Kidney (tissue), 14 donors: ENCODE data around the gene GPR17. TPM values are rescaled to one million over a fixed set of nuclear protein-coding genes. Genes with fewer than 3 reads are reported as not detected.

Source experiments
- DNase-seq, 5 donors: peaks; one replicate each; pipeline ENCODE4 v3.0.0-alpha.2; 2013 to 2020
- FAIRE-seq: peaks from 2 replicates; lab custom pipeline; 2012; peaks lifted over from hg19 to GRCh38; lab: Jason Lieb, UNC
- H3K27ac ChIP-seq, 2 donors: one replicate each; pipeline ENCODE4 v1.7.0; 2013; ENCODE audit warnings: low read depth in 2 of 2, low read length in 2 of 2, inconsistent platforms in 1 of 2
- H3K27me3 ChIP-seq: one replicate; pipeline ENCODE4 v1.7.1; 2013; ENCODE audit warnings: low read length, inconsistent platforms; ENCODE audit not compliant: control insufficient read depth, insufficient read depth
- H3K36me3 ChIP-seq, 3 donors: one replicate each; pipeline versions ENCODE4 v1.7.0 to v1.7.1; 2013; ENCODE audit warnings: low read length in 3 of 3, control low read depth in 1 of 3, inconsistent platforms in 1 of 3; ENCODE audit not compliant: insufficient read depth in 3 of 3, control insufficient read depth in 2 of 3
- H3K4me1 ChIP-seq, 3 donors: one replicate each; pipeline versions ENCODE4 v1.7.0 to v1.7.1; 2013; ENCODE audit warnings: low read length in 3 of 3, inconsistent platforms in 1 of 3, low read depth in 1 of 3; ENCODE audit not compliant: control insufficient read depth in 2 of 3, insufficient read depth in 2 of 3
- H3K4me3 ChIP-seq, 3 donors: one replicate each; pipeline versions ENCODE4 v1.7.0 to v1.8.1; 2013; ENCODE audit warnings: low read length in 3 of 3, control low read depth in 1 of 3, inconsistent platforms in 1 of 3
- H3K9ac ChIP-seq, 3 donors: one replicate each; pipeline versions ENCODE4 v1.7.0 to v1.7.1; 2013; ENCODE audit warnings: low read length in 3 of 3, control low read depth in 1 of 3, inconsistent platforms in 1 of 3
- H3K9me3 ChIP-seq, 3 donors: one replicate each; pipeline versions ENCODE4 v1.7.0 to v1.7.1; 2013; ENCODE audit warnings: low read length in 3 of 3, control low read depth in 1 of 3, inconsistent platforms in 1 of 3; ENCODE audit not compliant: control insufficient read depth in 2 of 3, insufficient read depth in 1 of 3
- CTCF ChIP-seq: IDR thresholded peaks from 3 replicates; pipeline ENCODE4 v1.5.1; 2012; ENCODE audit warnings: mild to moderate bottlenecking, moderate library complexity, borderline replicate concordance; ENCODE audit not compliant: insufficient read depth; ENCODE audit errors: extremely low read depth
- intact Hi-C: fragments of 100-400 bp; cut with DNase I; formaldehyde crosslinking; loops from one replicate; pipeline ENCODE4 v1.11.1; 2022
- polyA plus RNA-seq: library from polyadenylated mRNA; stranded (reverse); fragments of 350-450 nt; fragmentation: Illumina TruSeq; extraction: RNeasy Lipid Tissue Mini Kit (QIAGEN cat#74804); gene quantifications from one replicate; pipeline ENCODE4 v1.2.3, GENCODE V29; 2014; ENCODE audit warnings: low read depth, low replicate concordance; ENCODE audit not compliant: insufficient read depth
- total RNA-seq: library from RNA; stranded (reverse); fragmentation: NEBNext Ultra II Directional; extraction: Animal tissue kit (Norgen Biotek cat#: 25700); gene quantifications from one replicate; pipeline ENCODE4 v1.2.1, GENCODE V29; 2021
- donor health status: control.
- donor health status: control.
- donor health status: control.
- donor health status: control.
- donor health status: control.
- donor health status: DM: yes; HTN: yes; CAD: no.
- donor health status: Normal renal cell carcinoma (clear cell type).

The GPR17 gene
- total and polyA plus RNA-seq, 2 donors from 2014 or later, result 0.39 to 0.50 TPM

- no peaks in the 10 kb centered on the region for H3K27me3 ChIP-seq
- H3K9ac ChIP-seq, result no peak overlapping the region
- no peak for FAIRE-seq
- peaks cover 0 to 20% (median 6%) of the 10 kb centered on the region in 3 donors for H3K4me1 ChIP-seq
- H3K27ac ChIP-seq, result no peak overlapping the region
- no peaks in the 10 kb centered on the region for H3K36me3 ChIP-seq
- H3K9me3 ChIP-seq, result no peaks in the 10 kb centered on the region
- peak in 1 of 5 donors; percentile 64 for DNase-seq
- H3K4me3 ChIP-seq, result no peak overlapping the region
- intact Hi-C loops, result no loop called here
- TF ChIP-seq CTCF, result no peak
Observed at GRCh38 chr2:127649100-127649611, 3.2 kb downstream of the GPR17 start.

DNA sequence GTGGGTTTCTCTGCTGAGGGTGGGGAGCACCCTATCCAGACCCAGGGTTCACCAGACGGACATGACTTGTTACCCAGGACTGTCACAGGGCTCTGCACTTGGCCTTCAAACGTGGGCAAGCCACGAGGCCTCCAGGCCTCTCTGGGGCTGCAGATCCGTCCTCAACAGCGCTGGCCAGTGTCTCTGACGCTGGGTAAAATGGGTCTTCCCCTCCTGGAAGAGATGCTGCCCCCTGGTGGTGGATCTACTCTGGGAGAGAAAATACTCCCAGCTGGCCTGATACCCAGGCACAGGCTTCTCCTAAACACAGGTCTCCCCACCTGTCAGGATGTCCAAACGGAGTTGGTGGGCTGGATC, 3.7 kb downstream of the GPR17 start:
- peak; percentile 81 for TF ChIP-seq CTCF
- FAIRE-seq (no peak), DNase-seq (peak; percentile 81 to 91 (median 84))
- Histone ChIP-seq H3K9ac (no peak overlapping the region), H3K4me3 (no peak overlapping the region), H3K4me1 (peaks cover 0 to 20% (median 6%) of the 10 kb centered on the region in 3 donors), H3K9me3 (no peaks in the 10 kb centered on the region), H3K27me3 (no peaks in the 10 kb centered on the region), H3K36me3 (no peaks in the 10 kb centered on the region), H3K27ac (no peak overlapping the region)
- intact Hi-C loops, result no loop called here

DNA sequence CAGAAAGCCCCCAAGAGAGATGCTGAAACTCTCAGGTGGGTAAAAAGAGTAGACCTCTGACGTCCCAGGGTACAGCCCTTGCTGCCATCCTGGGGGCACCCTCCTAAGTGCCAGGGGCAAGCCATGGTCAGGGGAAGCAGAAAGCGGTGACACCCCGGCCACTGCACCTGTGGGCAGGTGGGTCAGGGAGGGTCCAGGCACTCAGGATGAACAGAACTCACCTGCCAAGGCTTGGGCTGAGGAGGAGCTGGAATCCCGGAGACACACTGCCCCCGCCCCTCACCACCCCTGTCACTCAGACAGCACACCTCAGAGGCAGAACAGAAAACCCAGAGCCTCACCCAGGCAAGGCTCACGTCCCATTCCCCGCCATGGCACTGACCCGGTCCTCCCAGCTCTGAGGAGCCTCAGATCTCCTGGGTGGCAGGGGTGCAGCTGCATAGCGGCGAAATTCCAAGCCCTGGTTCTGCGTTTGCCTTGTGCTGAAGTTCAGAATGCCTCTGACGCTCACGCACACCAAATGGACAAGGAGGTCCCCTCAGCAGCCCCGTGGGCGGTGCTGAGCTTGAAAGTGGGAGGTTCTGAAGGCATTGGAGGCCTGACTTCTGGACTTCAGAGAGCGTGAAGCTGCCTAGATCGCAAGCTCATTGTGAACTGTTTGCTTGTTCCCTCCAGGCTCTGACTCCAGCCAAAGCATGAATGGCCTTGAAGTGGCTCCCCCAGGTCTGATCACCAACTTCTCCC, 4.3 kb downstream of the GPR17 start:
- Histone ChIP-seq H3K36me3 (no peaks in the 10 kb centered on the region), H3K9ac (no peak overlapping the region), H3K9me3 (no peaks in the 10 kb centered on the region), H3K27ac (no peak overlapping the region), H3K4me3 (no peak overlapping the region), H3K27me3 (no peaks in the 10 kb centered on the region), H3K4me1 (peaks cover 0 to 20% (median 6%) of the 10 kb centered on the region in 3 donors)
- FAIRE-seq (no peak), DNase-seq (peak in 1 of 5 donors; percentile 65)
- intact Hi-C loops, result no loop called here
- TF ChIP-seq CTCF, result no peak
